ENCODE results near the gene MRPL33.

Gene MRPL33

DNA sequence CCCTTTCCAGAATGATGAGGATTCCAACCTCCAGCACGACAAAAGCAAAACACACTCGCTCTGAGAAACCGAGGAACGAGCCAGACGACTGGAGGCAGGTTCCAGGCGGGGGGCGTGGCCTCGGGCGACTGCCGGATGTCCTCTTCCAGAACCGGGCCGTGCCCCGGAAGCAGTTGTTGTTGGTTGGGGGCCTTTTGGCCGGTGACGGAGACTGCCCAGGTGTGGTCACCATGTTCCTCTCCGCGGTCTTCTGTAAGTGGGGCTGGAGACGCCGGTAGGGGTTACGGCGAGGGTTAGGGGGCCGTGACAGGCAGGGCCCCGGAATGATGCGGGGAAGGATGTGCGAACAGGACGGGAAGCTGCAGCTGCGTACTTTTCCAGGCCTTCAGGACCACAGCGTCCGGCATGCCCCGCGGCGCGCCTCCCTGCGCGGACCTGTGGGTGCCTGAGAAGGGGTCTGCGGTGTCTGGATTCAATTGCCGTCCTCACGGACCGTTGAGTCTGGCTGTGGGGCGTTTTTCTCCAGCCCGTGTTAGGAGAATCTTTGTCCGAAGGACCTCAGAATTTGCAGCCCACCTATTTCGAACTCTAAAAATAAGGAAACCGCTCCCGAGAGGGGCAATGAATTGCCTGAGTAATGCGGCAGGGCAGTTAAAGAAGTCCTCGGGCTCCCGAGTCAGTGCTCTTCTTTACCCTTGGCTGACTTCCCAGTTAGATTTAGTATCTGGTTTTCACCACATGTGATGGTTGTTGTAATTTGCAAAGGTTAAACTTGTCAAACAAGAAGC lies at the start of gene MRPL33:
TSS of gene MRPL33 (plus strand) at position 172 of the 788 bp plus-strand sequence. CDS start at position 231, 59 bp downstream.
- DNase-seq = peak; percentile 90 to 94

DNA sequence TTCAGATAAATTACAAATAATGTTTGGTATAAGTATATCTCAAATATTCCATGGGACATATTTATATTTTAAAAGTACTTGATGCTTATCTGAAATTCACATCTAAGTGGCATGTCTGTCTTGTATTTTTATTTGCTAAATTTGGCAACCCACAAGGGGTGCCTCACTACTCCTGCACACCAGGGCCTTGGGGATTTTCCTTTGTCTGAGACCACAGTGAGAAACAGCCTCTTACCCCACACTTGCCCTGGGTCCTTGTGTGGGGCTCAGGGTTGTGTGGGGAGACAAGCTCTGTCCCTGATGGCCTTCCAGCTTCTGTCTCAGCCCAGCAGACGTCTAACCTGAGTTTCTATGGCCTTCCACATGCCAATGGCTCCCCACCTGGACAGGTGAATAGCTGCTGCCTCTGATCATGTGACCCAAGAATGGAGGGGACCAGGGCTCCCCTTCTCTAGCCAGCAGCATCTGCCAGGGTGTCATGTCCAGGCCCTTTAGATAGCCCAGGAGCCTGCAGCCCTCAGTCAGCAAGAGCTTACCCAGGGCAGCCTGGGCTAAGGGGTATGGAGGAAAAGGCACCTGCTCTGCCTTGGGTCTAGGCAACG lies 49.5 kb upstream of the MRPL33 start:
- DNase-seq = no peak

DNA sequence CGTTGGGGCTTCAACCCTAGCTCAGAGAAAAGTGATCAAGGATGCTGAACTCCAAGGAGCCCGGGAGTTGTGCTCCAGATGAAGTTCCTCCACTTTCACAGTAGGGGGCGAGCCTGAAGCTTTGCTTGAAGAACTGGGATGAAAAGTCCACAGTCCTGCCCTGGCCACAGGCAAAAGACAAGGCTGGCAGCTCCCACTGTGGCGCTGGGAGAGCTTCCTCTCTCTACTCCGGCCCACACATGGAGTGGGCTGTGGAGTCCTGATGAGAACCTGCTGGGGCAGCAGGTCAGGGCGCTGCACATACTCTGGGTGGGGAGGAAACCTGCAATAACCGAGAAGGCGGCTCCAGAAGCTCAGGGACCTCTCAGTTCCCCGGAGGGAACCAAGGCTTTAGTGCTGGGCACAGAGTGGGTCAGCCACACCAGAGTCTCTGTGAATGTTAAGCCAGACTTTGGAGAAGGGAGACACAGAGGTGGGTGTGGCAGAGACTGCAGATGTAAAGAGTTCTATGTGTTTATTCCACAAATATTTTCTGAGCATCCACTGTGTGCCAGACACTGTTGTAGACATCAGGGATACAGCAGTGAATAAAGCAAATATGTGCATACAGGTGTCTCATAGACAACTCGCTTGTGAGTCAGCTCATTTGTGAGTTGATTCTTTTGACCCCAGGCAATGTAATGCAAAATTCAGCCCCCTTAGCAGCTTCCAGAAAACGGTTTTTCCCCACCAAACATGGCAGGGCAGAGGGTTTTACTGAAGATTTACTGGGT lies 48.0 kb upstream of the MRPL33 start:
- DNase-seq = peak; percentile 75 to 77

DNA sequence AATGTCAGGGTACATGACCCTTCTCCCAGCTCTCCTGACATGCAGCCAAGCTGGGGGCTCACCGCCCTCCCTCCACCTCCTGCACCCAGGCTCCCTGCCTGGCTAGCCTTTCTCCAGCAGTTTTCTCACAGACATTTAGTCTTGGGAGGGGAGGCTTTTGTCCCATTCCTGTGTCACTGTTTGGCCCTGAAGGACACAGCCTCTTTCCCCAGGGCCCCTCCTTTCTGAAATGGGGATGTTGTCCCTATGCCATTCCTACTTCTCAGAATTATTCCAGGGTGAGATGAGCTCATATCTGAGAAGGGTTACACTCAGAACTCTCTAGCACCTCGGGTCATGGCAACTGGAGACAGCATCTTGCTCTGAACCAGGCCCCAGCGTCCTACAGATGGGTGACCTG lies 47.3 kb upstream of the MRPL33 start:
- DNase-seq = no peak

DNA sequence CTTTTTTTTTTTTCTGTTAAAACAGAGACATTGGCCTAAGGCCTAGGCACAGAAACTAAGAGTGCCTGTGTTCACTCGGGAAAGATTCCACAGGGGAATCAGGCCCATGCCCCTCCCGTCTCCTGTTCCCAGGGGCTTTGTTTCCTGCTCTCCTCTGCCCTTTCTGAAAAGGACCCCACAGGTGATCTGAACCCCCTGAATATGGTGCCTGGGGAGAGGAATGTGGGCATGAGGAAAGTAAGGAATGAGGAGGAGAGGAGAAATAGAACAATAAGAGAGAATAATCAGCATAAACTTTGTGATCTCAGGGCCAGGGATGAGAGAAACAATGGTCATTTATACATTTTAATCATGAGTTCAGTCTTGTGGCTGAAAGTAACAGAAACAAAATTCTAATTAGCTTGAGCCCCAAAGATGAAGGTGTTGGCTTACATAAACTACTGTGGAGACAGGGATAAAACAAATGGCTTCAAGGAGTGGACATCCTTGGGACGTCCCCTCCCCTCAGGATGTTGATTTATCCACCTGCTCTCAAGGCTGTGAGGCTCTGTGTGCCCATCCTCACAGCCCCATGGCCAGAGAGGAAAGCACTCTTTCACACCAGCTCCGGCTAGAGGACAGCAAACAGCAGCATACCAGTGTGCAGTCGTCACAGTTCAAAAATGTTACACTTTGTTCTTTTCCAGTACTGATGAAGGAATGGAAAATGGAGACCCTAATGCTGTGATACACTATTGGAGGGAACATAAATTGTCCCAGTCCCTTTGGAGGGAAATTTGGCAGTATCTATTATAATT lies 46.4 kb upstream of the MRPL33 start:
- DNase-seq = no peak

DNA sequence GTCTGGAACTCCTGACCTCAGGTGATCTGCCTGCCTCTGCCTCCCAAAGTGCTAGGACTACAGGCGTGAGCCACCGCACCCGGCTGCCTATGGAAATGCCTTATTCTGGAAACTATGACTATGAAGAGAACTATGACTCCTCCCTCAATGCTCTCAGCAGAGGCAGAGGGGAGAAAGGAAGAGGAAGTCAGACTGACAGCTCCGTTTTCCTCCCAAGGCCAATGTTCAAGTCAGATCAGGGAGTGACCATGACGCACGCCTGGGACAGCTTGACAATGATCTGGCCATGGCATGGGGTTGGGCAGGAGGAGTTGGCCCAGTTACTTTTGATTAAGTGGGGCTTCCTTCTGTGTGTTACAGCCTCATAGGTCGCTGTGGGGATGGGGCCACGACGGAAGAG lies 44.3 kb upstream of the MRPL33 start:
- no peak for DNase-seq

DNA sequence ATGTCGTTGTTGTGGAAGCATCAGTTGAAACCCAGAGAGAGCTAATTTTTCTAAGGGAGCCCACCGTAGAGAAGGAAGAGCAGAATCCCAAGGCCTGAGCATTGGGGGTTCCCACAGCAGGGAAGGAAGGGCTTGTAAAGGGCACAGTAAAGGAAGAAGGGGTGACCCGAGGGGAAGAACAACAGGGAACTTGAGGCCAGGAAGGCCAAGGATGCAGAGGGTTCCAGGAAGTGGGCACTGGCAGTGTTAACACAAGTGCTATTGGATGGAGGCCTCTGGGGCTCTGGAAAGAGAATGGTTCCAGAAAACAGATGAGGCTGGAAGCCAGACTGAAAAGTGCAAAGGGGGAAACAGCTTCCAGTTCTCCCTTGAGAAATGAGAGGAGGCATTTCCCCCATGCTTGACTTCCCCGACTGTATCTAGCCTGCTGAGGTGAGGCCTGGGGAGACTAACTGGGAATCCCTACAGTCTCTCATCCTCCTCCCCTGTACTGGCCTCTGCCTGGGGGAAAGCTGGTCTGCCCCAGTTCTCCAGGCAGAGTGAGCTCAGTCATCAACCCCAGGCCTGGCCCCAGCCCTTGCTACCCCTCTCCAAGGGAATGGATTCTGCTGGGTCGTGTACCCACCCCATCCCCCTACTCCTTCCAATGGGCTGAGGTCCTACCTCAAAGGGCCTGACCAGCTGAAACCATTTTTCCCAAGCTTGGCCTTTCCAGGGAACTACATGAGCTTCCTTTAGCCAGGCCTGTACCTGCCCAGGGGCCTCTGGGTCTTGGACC lies 43.2 kb upstream of the MRPL33 start:
- no peak for DNase-seq

DNA sequence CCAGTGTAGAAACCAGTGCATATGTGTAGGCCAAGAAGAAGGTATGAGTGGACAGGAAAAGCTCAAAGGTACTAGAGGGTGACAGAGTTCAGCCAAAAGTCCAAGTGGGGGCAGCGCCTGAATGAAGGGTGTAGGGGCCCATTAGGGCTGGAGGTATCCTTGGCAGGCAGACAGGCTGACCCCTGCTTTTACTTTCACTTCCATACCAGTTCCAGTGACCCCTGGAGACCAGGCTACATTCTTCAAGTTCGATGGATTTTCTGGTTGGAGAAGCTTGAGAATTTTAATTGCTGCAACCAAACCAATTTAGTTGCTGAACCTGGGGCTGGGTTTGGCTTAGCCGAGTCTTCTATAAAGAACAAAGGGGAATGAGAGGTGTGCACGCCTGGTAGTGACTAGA lies 42.3 kb upstream of the MRPL33 start:
- no peak for DNase-seq

DNA sequence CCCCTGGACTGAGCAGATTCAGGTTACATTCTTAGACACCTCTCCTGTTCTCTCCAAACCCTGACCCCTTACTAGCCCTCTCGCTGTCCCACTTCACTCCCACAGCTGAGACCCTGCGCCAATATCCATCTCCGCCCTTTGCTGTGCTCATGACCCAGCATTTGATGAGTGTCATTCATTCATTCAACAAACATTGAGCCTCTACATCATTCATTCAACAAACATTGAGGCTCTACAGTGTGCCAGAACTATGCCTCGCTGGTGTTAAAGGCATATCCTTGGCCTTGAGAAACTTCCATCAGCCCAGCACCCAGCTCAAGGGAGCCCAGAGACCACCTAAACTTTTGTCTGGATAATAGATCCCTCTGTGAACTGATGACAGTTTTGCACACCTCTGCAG lies 41.9 kb upstream of the MRPL33 start:
- DNase-seq = no peak

DNA sequence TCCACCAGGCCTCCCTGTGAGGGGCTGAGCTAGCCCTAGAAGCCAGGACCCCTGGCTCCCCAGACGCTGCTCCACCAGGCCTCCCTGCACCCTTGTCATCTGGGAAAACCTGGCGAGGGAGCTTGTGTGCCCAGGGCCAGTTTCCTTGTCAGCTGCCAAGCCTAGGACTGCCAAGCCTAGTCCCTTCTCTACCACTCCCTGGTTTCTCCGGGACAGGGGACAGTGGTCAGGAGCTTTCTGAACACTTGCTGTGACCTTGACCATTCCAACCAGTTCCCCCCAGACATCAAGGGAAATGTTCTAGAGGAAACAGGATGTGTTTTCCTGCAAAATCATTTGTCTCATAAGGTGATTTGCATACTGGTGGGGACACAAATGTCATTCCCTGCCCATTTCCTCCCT lies 41.3 kb upstream of the MRPL33 start:
- no peak for DNase-seq

DNA sequence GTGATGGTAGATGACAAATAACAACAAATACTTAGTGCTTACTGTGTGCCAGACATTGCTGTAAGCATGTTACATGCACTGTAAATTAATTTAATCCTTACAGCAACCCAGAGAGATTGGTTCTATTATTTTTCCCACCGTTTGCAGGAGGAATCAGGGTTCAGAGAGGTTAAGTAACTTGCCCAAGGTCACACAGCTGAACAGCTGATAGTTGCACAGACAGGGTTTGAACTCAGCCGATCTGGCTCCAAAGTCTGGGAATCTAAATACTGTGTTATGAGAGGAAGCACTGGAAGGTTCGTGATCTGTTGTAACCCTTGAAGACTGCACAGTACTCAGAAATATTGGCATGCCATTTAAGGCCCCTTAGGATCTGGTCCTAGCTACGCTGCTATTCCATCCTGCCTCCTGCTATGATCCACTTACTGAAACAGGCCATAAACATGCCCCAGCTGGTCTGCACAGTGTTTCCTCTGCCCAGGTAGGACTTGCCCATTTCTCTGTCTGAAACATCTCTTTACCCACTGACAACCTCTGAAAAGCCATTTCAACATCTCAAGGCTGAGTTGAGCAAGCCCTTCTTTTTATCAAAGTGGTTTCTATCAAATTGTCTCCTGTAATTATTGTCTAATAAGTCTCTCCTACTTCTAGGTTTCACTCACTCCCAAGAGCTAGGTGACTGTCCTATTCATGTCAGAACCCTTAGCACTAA lies 40.4 kb upstream of the MRPL33 start:
- DNase-seq = no peak

DNA sequence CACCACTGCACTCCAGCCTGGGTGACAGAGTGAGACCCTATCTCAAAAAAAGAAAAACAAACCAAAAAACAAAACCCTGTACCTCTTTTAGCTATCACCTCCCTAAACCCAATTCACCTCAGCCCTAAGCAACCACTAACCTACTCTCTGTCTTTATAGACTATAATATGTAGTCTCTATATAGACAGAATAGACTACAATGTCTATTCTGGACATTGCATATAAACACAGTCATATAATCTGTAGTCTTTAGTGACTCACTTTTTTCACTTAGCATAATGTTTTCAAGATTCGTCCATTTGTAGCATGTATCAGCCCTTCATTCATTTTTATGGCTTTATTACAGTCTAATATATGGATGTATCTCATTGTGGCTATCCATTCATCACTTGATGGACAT lies 37.2 kb upstream of the MRPL33 start:
- DNase-seq = no peak

DNA sequence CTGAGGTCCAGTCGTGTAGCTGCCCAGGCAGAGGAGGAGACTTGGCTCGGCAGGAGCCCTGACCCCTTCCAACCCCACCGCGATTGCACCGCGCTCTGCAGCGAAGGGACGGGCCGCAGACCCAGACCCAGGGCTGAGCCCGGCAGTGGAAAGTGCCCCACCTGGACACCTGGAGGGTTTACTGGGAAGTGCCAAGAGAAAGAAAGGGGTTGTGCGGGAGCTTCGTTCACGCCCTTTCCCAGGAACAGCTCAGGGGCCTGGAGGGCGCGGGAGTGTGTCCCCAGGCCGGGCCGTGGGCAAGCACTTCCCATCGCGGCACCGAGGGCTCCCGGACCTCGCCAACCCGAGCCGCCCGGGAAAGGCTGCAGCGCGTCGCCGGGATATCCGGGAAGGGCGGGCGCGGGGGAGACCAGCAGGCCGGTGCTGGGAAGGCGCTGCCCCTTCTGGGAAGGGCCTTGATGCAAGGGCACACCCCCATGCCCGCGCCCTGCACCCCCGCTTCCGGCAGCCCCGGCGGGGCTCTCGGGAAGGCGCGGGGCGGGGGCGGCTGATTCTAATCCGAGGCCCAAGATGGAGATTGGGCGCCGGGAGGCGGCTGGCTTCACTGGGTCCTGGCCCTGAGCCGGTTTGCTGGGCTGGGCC lies 36.1 kb upstream of the MRPL33 start:
- no peak for DNase-seq

DNA sequence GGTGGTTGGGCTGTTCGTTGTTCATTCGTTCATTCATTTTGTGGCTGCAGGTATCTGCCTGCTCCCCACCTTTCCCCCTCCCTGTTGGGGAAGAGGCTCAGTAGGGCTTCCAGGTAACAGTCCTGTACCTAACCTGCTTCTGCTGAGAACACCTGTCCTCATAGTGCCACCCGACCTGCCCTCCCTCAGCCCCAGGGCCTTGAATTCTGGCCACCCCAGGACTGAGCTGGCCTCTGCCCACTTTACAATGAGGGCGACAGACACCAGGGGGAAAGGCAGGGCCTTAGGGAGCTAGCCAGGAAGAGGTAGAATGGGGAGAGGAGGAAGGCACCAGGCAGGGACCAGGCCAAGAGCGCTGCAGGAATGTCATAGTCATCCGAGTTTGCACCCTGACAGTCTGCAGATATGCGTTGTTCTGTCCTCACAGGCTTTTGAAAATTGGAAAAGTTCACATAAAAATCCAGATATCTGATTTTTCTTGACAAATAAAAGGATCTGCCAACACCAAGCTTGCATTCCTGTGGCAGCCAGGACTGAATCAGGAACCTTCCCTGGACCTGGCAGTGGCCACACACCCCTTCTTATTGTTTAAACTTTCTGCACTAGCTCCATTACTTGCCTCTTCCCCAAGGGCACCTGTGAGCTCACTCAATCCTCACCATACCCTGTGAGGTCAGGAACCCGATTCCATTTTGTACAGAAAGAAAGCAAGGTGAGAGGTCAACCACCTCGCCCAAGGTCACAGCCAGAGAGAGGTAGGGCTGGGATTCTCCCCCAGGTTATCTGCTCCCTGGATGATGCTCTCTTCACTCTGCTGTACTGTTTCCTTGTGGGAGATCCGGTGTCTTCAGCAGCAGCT lies 35.3 kb upstream of the MRPL33 start:
- DNase-seq = no peak

DNA sequence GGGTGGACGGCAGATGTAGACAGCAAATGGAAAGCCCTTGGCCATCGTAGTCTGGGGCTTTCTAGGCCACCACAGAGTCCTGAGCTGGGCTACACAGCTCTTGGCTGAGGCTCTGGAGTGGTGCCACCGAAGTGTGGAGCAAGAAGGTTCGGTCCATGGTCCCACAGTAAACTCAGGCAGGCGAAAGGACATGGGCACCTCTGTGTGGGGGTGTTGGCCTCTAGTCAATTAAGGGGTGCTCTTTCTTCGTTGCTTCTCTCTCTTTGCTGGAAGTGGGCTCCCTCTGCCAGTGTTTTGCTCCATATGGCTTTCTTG lies 34.7 kb upstream of the MRPL33 start:
- DNase-seq = no peak

DNA sequence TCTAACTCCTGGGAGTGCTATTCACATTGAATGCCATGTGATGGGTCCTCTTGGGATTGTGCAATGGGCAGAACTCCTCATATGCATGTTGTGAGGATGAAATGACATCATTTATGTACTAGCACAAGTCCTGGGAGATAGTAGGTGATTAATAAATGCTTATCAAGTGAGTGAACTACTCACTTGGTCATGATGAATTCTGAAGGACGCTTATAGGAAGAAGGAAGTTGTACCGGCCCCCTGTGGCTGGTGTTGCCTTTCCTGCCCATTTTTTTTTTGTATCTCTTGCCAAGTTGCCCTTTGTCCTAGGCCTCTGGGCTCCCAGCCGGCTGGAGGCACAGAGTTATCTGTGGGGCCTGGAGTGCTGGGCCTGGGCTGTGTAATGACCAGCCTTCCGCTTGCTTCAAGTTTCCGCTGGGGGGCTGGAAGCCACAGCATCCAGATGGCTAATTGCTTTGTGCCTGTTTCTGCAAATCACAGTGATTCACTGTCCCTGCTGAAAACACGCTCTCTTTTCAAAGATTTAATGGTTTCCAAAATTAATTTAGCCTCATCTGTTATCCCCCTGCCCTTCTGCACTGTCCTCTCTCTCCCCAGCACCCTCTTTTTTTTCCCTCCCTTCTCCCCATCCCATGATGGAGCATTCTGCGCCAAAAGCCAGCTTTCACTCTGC lies 33.7 kb upstream of the MRPL33 start:
- DNase-seq = no peak

DNA sequence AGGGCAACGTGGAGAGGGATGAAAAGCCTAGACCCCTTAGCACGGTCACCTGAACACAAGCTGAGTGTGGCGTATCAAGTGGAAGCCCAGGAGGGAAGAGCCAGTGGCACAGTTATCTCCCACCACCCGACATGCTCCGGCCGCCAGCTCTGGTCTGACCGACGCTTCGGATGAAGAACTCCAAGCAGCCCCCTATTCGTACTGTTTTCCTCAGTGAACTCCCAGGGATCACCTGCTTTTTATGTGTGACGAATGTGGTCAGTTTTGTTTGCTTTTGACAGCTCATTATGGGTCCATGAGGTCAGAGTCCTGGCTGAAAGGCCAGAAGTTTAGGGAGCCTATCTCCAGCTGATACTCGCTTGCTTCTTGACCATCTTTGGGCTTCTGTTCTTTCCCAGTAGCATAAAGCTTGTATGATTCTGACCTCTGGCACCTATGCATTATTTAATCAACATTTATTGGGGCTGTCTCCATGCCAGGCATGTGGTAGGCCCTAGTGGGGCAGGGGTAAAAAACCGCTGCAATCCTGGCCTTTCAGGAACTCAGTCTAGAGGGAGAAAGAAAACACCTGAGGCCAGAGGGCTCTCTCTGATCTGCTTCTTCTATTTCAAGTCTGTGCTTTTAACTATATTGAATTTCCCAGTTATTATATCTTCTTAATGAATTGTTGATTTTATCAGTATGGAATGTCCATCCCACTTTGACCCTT lies 33.0 kb upstream of the MRPL33 start:
- DNase-seq = no peak

DNA sequence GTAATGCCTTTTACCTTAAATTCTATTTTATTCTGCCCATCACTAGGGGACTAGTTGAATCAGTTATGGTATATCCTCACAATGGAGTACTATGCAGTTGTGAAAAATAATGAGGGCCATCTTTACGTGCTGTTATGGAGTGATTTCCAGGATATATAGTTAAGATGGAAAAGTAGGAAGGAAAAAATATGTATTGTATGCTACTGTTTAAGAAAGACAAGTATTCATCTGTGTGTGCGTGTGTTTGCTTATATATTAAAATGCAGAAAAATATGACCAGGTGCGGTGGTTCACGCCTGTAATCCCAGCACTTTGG lies 32.5 kb upstream of the MRPL33 start:
- DNase-seq = no peak

DNA sequence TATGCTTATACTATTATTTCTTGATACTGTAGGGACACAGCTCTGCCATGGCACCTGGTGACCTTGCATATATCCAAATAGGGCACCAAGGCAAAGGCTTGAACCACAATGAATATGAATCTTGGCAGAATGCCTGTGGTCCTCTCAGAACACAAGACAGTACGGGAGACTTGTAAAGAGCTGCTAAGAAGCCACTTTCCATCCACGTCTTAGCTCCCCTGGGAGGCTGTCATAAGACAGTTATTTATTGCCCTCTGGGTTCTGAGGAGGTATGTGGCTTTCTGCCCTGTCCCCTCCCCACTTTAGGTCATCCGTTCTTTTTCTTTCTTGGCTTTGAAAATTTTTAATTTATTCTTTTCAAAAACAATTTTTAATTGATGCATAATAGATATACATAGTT lies 29.8 kb upstream of the MRPL33 start:
- DNase-seq = no peak
